ENCODE measurements around the gene PCNX2. TPM values are rescaled to one million over a fixed set of nuclear protein-coding genes. Genes with fewer than 3 reads are reported as not detected.

The PCNX2 gene
- total and polyA plus RNA-seq, 2 donors (not counting 3 experiments of a cell fraction or from before 2014, with no cell fraction given) = 6.6 to 11.0 TPM

DNA sequence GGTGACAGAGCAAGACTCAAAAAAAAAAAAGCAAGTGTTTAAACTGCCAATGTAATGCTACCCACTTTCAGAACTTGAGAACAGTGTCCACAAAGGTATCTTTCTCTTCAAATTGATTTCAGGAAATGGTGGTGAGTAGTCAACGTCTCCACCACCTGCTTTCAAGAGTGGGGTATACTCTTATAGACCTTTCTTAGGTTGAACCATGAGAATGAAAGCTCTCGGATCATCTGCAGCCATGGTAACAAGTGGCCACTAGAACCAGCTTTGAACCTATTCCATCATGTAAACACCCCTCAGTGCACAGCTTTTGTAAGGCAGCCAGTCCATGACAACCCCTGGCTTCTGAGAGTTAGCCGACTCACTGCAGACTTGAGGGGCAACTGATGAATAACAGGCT, 237.7 kb downstream of the PCNX2 start:
- no peaks in the 10 kb centered on the region for H3K79me2 ChIP-seq (ENCODE audit: control insufficient read depth, insufficient read depth, low read length)
- TF ChIP-seq POLR2A (IDR thresholded peaks at IDR 0.05; ENCODE audit: low read depth, low read length) (no peak), JUN (IDR thresholded peaks at IDR 0.05; ENCODE audit: borderline replicate concordance, insufficient read depth, insufficient read length, low read depth) (no peak), GATA2 (IDR thresholded peaks at IDR 0.05; ENCODE audit: insufficient read depth, insufficient read length, low read depth, low read length) (no peak), MYC (IDR thresholded peaks at IDR 0.05; ENCODE audit: low read depth, low read length) (no peak), FOS (IDR thresholded peaks at IDR 0.05; ENCODE audit: borderline replicate concordance, insufficient read depth, low read length) (no peak), POLR2AphosphoS5 (IDR thresholded peaks at IDR 0.05; ENCODE audit: insufficient read depth, low read depth, low read length) (no peak), EZH2 (IDR thresholded peaks at IDR 0.05; ENCODE audit: borderline replicate concordance, low read depth, low read length, severe bottlenecking) (no peak)
- TF ChIP-seq, protein P1, sequence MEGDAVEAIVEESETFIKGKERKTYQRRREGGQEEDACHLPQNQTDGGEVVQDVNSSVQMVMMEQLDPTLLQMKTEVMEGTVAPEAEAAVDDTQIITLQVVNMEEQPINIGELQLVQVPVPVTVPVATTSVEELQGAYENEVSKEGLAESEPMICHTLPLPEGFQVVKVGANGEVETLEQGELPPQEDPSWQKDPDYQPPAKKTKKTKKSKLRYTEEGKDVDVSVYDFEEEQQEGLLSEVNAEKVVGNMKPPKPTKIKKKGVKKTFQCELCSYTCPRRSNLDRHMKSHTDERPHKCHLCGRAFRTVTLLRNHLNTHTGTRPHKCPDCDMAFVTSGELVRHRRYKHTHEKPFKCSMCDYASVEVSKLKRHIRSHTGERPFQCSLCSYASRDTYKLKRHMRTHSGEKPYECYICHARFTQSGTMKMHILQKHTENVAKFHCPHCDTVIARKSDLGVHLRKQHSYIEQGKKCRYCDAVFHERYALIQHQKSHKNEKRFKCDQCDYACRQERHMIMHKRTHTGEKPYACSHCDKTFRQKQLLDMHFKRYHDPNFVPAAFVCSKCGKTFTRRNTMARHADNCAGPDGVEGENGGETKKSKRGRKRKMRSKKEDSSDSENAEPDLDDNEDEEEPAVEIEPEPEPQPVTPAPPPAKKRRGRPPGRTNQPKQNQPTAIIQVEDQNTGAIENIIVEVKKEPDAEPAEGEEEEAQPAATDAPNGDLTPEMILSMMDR (IDR thresholded peaks at IDR 0.05; ENCODE audit: extremely low read depth in 1 of 2, insufficient read depth in 1 of 2, low read depth in 1 of 2, low read length in 2 of 2) = no peak
- H3K9ac ChIP-seq (replicated peaks; ENCODE audit: extremely low read depth, insufficient read depth, low read length) = no peak overlapping the region
- BruUV-seq (replicated peaks) = no TSS peak
- no peak for DNase-seq (ENCODE audit: low read depth, low spot score)
- H3K9me3 ChIP-seq (replicated peaks; ENCODE audit: control insufficient read depth, insufficient read depth, low read length) = no peaks in the 10 kb centered on the region
- no peak overlapping the region for H3K4me3 ChIP-seq (replicated peaks in 1 of 3; ENCODE audit: insufficient read depth in 1 of 3, low read depth in 1 of 3, low read length in 3 of 3)
- no peak for FAIRE-seq
- ChIA-PET CTCF (no interaction called here), POLR2A (no interaction called here)
- H3K36me3 ChIP-seq (ENCODE audit: control insufficient read depth in 2 of 2, extremely low read depth in 1 of 2, insufficient read depth in 2 of 2, low read length in 2 of 2) = no peaks in the 10 kb centered on the region
- H3K4me2 ChIP-seq (ENCODE audit: insufficient read depth, low read length) = no peak overlapping the region
- H4K20me1 ChIP-seq (replicated peaks; ENCODE audit: control insufficient read depth, extremely low read depth, insufficient read depth, low read length) = no peaks in the 10 kb centered on the region
- H2AFZ ChIP-seq (ENCODE audit: low read depth, low read length) = no peak overlapping the region
- H3K4me1 ChIP-seq (ENCODE audit: control insufficient read depth, extremely low read depth, insufficient read depth, low read length) = no peaks in the 10 kb centered on the region
- H3K27me3 ChIP-seq (ENCODE audit: control insufficient read depth in 2 of 2, insufficient read depth in 2 of 2, low read length in 2 of 2) = no peaks in the 10 kb centered on the region
- no peak overlapping the region for H3K27ac ChIP-seq (ENCODE audit: insufficient read depth, low read depth, low read length)
- intact Hi-C loops (cut with micrococcal nuclease) (no loop called here), dilution Hi-C loops (cut with MboI; ENCODE audit: extremely low pct_ligation_motif_present, low sequenced_read_pairs) (no loop called here)
- no peaks in the 10 kb centered on the region for H3K9me1 ChIP-seq (replicated peaks; ENCODE audit: control insufficient read depth, extremely low read depth, insufficient read depth, low read length)
